HL-60 (cell line): ENCODE measurements around the gene RRP15.

Source experiments
- GABPA ChIP-seq: IDR thresholded peaks from 2 replicates; pipeline ENCODE4 v1.6.1; 2012; ENCODE audit warnings: low read depth
- POLR2AphosphoS5 ChIP-seq: IDR thresholded peaks from 2 replicates; pipeline ENCODE4 v1.6.1; 2012; ENCODE audit warnings: low read depth
- SPI1 ChIP-seq: IDR thresholded peaks from 2 replicates; pipeline ENCODE4 v1.6.1; 2012; ENCODE audit warnings: low read depth, mild to moderate bottlenecking, borderline replicate concordance
- TF ChIP-seq, protein P1 (sequence below): IDR thresholded peaks from one replicate; pipeline ENCODE4 v1.5.1; 2011; ENCODE audit warnings: low read length, control low read depth, inconsistent platforms; ENCODE audit not compliant: insufficient read depth
- TF ChIP-seq, protein P2 (sequence below): IDR thresholded peaks from 2 replicates; pipeline ENCODE4 v1.6.1; 2012; ENCODE audit warnings: low read depth; ENCODE audit not compliant: insufficient replicate concordance

DNA sequence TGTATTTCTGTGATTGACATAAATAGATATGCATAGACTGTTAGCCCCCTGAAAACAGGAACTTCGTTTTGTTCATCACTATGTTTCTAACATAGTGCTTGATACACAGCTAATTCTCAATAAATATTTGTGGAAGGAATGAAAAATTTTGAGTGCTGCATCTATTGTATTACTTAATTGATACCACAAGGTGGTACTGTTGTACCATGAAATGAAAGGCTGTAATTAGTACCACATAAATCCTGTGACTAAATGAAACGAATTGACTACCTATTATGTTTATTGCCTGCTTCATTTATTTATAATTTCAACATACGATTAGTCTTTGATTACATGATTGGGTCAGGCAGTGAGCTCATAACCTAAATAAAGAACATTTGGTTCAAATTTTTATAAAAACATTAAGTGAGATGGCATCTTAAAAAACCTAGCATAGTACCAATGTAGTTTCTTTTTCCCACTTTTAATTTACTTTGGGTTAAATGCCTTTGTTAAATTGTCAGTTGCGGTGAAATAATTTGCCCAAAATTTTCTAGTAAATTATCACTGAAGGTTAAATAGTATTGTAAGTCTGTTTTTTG is 45.0 kb downstream of the RRP15 start:
- TF ChIP-seq, protein P1, sequence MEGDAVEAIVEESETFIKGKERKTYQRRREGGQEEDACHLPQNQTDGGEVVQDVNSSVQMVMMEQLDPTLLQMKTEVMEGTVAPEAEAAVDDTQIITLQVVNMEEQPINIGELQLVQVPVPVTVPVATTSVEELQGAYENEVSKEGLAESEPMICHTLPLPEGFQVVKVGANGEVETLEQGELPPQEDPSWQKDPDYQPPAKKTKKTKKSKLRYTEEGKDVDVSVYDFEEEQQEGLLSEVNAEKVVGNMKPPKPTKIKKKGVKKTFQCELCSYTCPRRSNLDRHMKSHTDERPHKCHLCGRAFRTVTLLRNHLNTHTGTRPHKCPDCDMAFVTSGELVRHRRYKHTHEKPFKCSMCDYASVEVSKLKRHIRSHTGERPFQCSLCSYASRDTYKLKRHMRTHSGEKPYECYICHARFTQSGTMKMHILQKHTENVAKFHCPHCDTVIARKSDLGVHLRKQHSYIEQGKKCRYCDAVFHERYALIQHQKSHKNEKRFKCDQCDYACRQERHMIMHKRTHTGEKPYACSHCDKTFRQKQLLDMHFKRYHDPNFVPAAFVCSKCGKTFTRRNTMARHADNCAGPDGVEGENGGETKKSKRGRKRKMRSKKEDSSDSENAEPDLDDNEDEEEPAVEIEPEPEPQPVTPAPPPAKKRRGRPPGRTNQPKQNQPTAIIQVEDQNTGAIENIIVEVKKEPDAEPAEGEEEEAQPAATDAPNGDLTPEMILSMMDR = no peak
- TF ChIP-seq GABPA = no peak
- no peak for TF ChIP-seq POLR2AphosphoS5
- TF ChIP-seq SPI1 = no peak
- TF ChIP-seq, protein P2, sequence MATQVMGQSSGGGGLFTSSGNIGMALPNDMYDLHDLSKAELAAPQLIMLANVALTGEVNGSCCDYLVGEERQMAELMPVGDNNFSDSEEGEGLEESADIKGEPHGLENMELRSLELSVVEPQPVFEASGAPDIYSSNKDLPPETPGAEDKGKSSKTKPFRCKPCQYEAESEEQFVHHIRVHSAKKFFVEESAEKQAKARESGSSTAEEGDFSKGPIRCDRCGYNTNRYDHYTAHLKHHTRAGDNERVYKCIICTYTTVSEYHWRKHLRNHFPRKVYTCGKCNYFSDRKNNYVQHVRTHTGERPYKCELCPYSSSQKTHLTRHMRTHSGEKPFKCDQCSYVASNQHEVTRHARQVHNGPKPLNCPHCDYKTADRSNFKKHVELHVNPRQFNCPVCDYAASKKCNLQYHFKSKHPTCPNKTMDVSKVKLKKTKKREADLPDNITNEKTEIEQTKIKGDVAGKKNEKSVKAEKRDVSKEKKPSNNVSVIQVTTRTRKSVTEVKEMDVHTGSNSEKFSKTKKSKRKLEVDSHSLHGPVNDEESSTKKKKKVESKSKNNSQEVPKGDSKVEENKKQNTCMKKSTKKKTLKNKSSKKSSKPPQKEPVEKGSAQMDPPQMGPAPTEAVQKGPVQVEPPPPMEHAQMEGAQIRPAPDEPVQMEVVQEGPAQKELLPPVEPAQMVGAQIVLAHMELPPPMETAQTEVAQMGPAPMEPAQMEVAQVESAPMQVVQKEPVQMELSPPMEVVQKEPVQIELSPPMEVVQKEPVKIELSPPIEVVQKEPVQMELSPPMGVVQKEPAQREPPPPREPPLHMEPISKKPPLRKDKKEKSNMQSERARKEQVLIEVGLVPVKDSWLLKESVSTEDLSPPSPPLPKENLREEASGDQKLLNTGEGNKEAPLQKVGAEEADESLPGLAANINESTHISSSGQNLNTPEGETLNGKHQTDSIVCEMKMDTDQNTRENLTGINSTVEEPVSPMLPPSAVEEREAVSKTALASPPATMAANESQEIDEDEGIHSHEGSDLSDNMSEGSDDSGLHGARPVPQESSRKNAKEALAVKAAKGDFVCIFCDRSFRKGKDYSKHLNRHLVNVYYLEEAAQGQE = no peak
